Liver (tissue), 9 donors: ENCODE measurements around the gene CREB3L1. TPM values are rescaled to one million over a fixed set of nuclear protein-coding genes. Genes with fewer than 3 reads are reported as not detected.

Experiments used
- DNase-seq: peaks from one replicate; pipeline ENCODE4 v3.0.0-alpha.2; 2017; ENCODE audit warnings: low spot score
- H3K27ac ChIP-seq, 2 donors: one replicate each; pipeline ENCODE4 v1.7.0; 2013; ENCODE audit warnings: inconsistent platforms in 2 of 2, low read length in 2 of 2, control low read depth in 1 of 2, low read depth in 1 of 2, mild to moderate bottlenecking in 1 of 2
- H3K27me3 ChIP-seq, 4 donors: one replicate each; pipeline versions ENCODE4 v1.6.1 to v1.7.0; 2013; ENCODE audit warnings: low read length in 3 of 4, inconsistent platforms in 1 of 4, mild to moderate bottlenecking in 1 of 4, moderate library complexity in 1 of 4; ENCODE audit not compliant: control insufficient read depth in 4 of 4, insufficient read depth in 4 of 4
- H3K36me3 ChIP-seq, 4 donors: one replicate each; pipeline versions ENCODE4 v1.6.1 to v1.7.0; 2013; ENCODE audit warnings: low read length in 3 of 4, mild to moderate bottlenecking in 3 of 4, low read depth in 1 of 4, moderate library complexity in 1 of 4; ENCODE audit not compliant: control insufficient read depth in 4 of 4, insufficient read depth in 3 of 4
- H3K4me1 ChIP-seq, 4 donors: one replicate each; pipeline versions ENCODE4 v1.6.1 to v1.7.0; 2013; ENCODE audit warnings: low read length in 3 of 4, mild to moderate bottlenecking in 3 of 4, moderate library complexity in 1 of 4; ENCODE audit not compliant: control insufficient read depth in 4 of 4, insufficient read depth in 4 of 4
- H3K4me3 ChIP-seq, 3 donors: one replicate each; pipeline versions ENCODE4 v1.6.1 to v1.7.0; 2013; ENCODE audit warnings: low read length in 3 of 3, control low read depth in 1 of 3, low read depth in 1 of 3, mild to moderate bottlenecking in 1 of 3
- H3K9ac ChIP-seq, 2 donors: one replicate each; pipeline ENCODE4 v1.7.0; 2013; ENCODE audit warnings: low read length in 2 of 2, mild to moderate bottlenecking in 2 of 2, moderate library complexity in 2 of 2, control low read depth in 1 of 2, low read depth in 1 of 2
- H3K9me3 ChIP-seq, 4 donors: one replicate each; pipeline versions ENCODE4 v1.6.1 to v1.7.0; 2013; ENCODE audit warnings: low read length in 3 of 4; ENCODE audit not compliant: control insufficient read depth in 4 of 4
- EGR1 ChIP-seq, 2 donors: IDR thresholded peaks; 2 replicates each; pipeline ENCODE4 v1.6.1; 2016 to 2018; ENCODE audit warnings: antibody characterized with exemption in 2 of 2, low read depth in 2 of 2
- FOXA1 ChIP-seq: IDR thresholded peaks from 2 replicates; pipeline ENCODE4 v1.6.1; 2016; ENCODE audit warnings: antibody characterized with exemption
- FOXA2 ChIP-seq: IDR thresholded peaks from 2 replicates; pipeline ENCODE4 v1.6.1; 2016; ENCODE audit warnings: antibody characterized with exemption
- GABPA ChIP-seq, 2 donors: IDR thresholded peaks in 1 of 2; conservative IDR thresholded peaks in 1 of 2; 2 replicates each; pipeline ENCODE4 v1.6.1; 2016; ENCODE audit warnings: antibody characterized with exemption in 2 of 2, mild to moderate bottlenecking in 1 of 2, moderate library complexity in 1 of 2
- HNF4A ChIP-seq, 2 donors: conservative IDR thresholded peaks; 2 replicates each; pipeline ENCODE4 v1.6.1; 2016; ENCODE audit warnings: antibody characterized with exemption in 2 of 2, mild to moderate bottlenecking in 2 of 2
- HNF4G ChIP-seq: IDR thresholded peaks from 2 replicates; pipeline ENCODE4 v1.6.1; 2016; ENCODE audit warnings: antibody characterized with exemption
- JUND ChIP-seq, 2 donors: IDR thresholded peaks; 2 replicates each; pipeline ENCODE4 v1.6.1; 2016; ENCODE audit warnings: antibody characterized with exemption in 2 of 2
- NR2F2 ChIP-seq: IDR thresholded peaks from 2 replicates; pipeline ENCODE4 v1.6.1; 2016; ENCODE audit warnings: antibody characterized with exemption
- RAD21 ChIP-seq, 2 donors: IDR thresholded peaks; 2 replicates each; pipeline ENCODE4 v1.6.1; 2016; ENCODE audit warnings: antibody characterized with exemption in 2 of 2, mild to moderate bottlenecking in 2 of 2
- RXRA ChIP-seq, 2 donors: IDR thresholded peaks; 2 replicates each; pipeline ENCODE4 v1.6.1; 2017 to 2018; ENCODE audit warnings: antibody characterized with exemption in 2 of 2, mild to moderate bottlenecking in 1 of 2
- SP1 ChIP-seq: IDR thresholded peaks from 2 replicates; pipeline ENCODE4 v1.6.1; 2018; ENCODE audit warnings: antibody characterized with exemption, mild to moderate bottlenecking
- TAF1 ChIP-seq: conservative IDR thresholded peaks from 2 replicates; pipeline ENCODE4 v1.6.1; 2016; ENCODE audit warnings: antibody characterized with exemption, mild to moderate bottlenecking
- YY1 ChIP-seq: IDR thresholded peaks from 2 replicates; pipeline ENCODE4 v1.6.1; 2016; ENCODE audit warnings: antibody characterized with exemption, mild to moderate bottlenecking
- WGBS: extraction: QIAGEN DNeasy Blood & Tissue Kit; methylation state at CpG from one replicate; pipeline ENCODE4 v1.1.7; 2013; 5-methylcytosine and 5-hydroxymethylcytosine counted together
- polyA plus RNA-seq, 2 donors: library from polyadenylated mRNA; stranded (reverse) in 1 of 2; unstranded in 1 of 2; fragments of 200-250 nt in 1 of 2; fragments of >200 nt in 1 of 2; fragmentation: Nextera tagmentation in 1 of 2; extraction: Ambion mirVana in 1 of 2; gene quantifications; one replicate each; pipeline versions ENCODE4 v1.2.1 to v1.2.3, GENCODE V29; 2013 to 2015
- total RNA-seq, 2 donors: library from RNA; depleted of rRNA; stranded (reverse); fragments of >200 nt; gene quantifications; one replicate each; pipeline ENCODE4 v1.2.3, GENCODE V29; 2014
- TF ChIP-seq, protein P1 (sequence below): IDR thresholded peaks from 2 replicates; pipeline ENCODE4 v1.6.1; 2016; ENCODE audit warnings: antibody characterized with exemption
- TF ChIP-seq, protein P2 (sequence below): fragments of 150-350 bp; IDR thresholded peaks from 2 replicates; pipeline ENCODE4 v1.5.1; 2017; ENCODE audit warnings: improper control_type of control experiment, low read depth, low read length; ENCODE audit not compliant: missing input control
- TF ChIP-seq, protein P3 (sequence below): IDR thresholded peaks from 2 replicates; pipeline ENCODE4 v1.6.1; 2016; ENCODE audit warnings: antibody characterized with exemption
- TF ChIP-seq, protein P4 (sequence below): IDR thresholded peaks from 2 replicates; pipeline ENCODE4 v1.6.1; 2016; ENCODE audit warnings: antibody characterized with exemption
- TF ChIP-seq, protein P5 (sequence below): IDR thresholded peaks from 2 replicates; pipeline ENCODE4 v1.6.1; 2016; ENCODE audit warnings: antibody characterized with exemption, mild to moderate bottlenecking
- donor health status: healthy.
- donor health status: healthy.
- donor health status: healthy.
- donor health status: healthy.
- donor health status: healthy.

The CREB3L1 gene
- total and polyA plus RNA-seq, 4 donors, result 0.14 to 1.3 (median 0.33) TPM

DNA sequence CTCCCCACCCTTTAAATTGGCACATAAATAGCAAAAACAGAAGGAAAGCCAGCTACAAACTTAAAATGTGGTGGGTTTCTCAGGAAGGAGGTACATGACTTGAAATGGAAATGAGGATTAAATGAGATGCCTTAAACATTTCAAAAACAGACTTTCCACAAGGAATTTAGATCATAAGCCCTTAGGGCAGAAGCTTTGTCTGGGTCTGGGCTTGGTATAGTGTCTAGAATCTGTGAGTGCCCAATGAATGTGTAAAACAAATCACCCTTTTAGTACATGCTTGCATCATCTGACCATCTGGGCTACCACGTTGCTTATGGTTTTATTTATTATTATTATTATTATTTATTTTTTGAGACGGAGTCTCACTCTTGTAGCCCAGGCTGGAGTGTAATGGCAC lies 37.1 kb upstream of the CREB3L1 start:
- DNase-seq, result no peak
- H3K9ac ChIP-seq, result no peak overlapping the region
- H3K36me3 ChIP-seq, result no peaks in the 10 kb centered on the region
- TF ChIP-seq TAF1 (no peak), FOXA1 (no peak), EGR1 (IDR thresholded peaks at IDR 0.05; ENCODE audit: low read depth in 2 of 2) (no peak), JUND (IDR thresholded peaks at IDR 0.05) (no peak), FOXA2 (no peak), RAD21 (IDR thresholded peaks at IDR 0.05) (no peak), RXRA (IDR thresholded peaks at IDR 0.05) (no peak), YY1 (no peak), HNF4G (no peak), HNF4A (conservative IDR thresholded peaks at IDR 0.05) (no peak), GABPA (IDR thresholded peaks at IDR 0.05 in 1 of 2, conservative IDR thresholded peaks at IDR 0.05 in 1 of 2) (no peak), SP1 (no peak), NR2F2 (no peak)
- TF ChIP-seq, protein P1, sequence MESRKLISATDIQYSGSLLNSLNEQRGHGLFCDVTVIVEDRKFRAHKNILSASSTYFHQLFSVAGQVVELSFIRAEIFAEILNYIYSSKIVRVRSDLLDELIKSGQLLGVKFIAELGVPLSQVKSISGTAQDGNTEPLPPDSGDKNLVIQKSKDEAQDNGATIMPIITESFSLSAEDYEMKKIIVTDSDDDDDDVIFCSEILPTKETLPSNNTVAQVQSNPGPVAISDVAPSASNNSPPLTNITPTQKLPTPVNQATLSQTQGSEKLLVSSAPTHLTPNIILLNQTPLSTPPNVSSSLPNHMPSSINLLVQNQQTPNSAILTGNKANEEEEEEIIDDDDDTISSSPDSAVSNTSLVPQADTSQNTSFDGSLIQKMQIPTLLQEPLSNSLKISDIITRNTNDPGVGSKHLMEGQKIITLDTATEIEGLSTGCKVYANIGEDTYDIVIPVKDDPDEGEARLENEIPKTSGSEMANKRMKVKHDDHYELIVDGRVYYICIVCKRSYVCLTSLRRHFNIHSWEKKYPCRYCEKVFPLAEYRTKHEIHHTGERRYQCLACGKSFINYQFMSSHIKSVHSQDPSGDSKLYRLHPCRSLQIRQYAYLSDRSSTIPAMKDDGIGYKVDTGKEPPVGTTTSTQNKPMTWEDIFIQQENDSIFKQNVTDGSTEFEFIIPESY, result no peak
- TF ChIP-seq, protein P2, sequence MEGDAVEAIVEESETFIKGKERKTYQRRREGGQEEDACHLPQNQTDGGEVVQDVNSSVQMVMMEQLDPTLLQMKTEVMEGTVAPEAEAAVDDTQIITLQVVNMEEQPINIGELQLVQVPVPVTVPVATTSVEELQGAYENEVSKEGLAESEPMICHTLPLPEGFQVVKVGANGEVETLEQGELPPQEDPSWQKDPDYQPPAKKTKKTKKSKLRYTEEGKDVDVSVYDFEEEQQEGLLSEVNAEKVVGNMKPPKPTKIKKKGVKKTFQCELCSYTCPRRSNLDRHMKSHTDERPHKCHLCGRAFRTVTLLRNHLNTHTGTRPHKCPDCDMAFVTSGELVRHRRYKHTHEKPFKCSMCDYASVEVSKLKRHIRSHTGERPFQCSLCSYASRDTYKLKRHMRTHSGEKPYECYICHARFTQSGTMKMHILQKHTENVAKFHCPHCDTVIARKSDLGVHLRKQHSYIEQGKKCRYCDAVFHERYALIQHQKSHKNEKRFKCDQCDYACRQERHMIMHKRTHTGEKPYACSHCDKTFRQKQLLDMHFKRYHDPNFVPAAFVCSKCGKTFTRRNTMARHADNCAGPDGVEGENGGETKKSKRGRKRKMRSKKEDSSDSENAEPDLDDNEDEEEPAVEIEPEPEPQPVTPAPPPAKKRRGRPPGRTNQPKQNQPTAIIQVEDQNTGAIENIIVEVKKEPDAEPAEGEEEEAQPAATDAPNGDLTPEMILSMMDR, result no peak
- TF ChIP-seq, protein P3, sequence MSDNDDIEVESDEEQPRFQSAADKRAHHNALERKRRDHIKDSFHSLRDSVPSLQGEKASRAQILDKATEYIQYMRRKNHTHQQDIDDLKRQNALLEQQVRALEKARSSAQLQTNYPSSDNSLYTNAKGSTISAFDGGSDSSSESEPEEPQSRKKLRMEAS, result no peak
- TF ChIP-seq, protein P4, sequence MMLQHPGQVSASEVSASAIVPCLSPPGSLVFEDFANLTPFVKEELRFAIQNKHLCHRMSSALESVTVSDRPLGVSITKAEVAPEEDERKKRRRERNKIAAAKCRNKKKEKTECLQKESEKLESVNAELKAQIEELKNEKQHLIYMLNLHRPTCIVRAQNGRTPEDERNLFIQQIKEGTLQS, result no peak
- TF ChIP-seq, protein P5, sequence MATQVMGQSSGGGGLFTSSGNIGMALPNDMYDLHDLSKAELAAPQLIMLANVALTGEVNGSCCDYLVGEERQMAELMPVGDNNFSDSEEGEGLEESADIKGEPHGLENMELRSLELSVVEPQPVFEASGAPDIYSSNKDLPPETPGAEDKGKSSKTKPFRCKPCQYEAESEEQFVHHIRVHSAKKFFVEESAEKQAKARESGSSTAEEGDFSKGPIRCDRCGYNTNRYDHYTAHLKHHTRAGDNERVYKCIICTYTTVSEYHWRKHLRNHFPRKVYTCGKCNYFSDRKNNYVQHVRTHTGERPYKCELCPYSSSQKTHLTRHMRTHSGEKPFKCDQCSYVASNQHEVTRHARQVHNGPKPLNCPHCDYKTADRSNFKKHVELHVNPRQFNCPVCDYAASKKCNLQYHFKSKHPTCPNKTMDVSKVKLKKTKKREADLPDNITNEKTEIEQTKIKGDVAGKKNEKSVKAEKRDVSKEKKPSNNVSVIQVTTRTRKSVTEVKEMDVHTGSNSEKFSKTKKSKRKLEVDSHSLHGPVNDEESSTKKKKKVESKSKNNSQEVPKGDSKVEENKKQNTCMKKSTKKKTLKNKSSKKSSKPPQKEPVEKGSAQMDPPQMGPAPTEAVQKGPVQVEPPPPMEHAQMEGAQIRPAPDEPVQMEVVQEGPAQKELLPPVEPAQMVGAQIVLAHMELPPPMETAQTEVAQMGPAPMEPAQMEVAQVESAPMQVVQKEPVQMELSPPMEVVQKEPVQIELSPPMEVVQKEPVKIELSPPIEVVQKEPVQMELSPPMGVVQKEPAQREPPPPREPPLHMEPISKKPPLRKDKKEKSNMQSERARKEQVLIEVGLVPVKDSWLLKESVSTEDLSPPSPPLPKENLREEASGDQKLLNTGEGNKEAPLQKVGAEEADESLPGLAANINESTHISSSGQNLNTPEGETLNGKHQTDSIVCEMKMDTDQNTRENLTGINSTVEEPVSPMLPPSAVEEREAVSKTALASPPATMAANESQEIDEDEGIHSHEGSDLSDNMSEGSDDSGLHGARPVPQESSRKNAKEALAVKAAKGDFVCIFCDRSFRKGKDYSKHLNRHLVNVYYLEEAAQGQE, result no peak
- peaks cover 4 to 34% (median 17%) of the 10 kb centered on the region in 4 donors for H3K4me1 ChIP-seq
- no peak overlapping the region for H3K27ac ChIP-seq
- peaks cover 0 to 5% (median 1%) of the 10 kb centered on the region in 4 donors for H3K9me3 ChIP-seq
- no peak overlapping the region for H3K4me3 ChIP-seq
- H3K27me3 ChIP-seq, result peaks cover 0 to 4% (median 1%) of the 10 kb centered on the region in 4 donors
- WGBS, result 90% methylated on average over 2 of the region's 2 CpGs
